GM21381 (cell line): ENCODE measurements around the gene APBA2.

Experiments used
- ATAC-seq: cut with Tn5 transposase; IDR thresholded peaks from one replicate; pipeline ENCODE4 v1.9.1; 2021; ENCODE audit warnings: mild to moderate bottlenecking, moderate library complexity; ENCODE audit not compliant: unreplicated experiment

APBA2 gene

DNA sequence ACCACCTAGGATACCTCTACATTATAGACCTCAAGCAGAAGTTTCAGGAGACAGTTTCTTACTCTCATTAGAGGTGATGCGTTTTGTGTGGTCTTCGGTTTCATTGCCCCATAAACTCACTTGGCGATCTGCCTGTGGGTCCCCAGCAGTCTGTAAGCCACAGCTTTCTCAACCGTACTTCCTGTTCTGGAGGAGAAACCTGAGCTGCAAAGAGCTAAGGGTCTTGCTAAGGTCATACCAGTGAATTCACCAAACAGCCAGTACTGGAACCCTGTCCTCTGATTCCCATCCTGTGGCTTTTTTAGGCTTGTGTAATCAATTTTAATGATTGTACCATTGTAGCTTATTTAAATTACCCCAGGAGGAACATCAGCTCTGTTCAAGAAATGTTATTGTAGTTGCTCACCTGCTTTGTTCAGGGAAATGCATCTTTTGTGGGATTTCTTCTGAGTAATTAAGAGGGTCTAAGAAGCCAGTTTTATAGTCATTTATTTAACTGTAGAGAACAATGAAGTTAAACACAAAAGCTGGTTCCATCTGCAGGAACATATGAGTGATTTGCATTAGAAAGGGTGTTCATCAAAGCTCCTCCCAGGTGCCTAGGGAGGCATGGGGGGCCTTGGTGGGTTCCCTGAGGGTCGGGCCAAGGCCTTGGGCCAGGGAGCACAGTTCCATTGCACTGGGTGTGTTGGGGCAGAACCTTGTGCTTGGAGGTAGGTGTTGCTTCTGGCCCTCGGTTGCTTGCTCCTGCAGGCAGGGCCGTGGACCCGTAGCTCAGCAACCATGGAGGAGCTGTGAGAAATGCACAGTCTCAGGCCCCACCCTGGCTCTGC lies 69.6 kb downstream of the APBA2 start:
- ATAC-seq = peak; percentile 51

GRCh38 chr15:28955993-28956421 lies 70.2 kb downstream of the APBA2 start:
- no peak for ATAC-seq

DNA sequence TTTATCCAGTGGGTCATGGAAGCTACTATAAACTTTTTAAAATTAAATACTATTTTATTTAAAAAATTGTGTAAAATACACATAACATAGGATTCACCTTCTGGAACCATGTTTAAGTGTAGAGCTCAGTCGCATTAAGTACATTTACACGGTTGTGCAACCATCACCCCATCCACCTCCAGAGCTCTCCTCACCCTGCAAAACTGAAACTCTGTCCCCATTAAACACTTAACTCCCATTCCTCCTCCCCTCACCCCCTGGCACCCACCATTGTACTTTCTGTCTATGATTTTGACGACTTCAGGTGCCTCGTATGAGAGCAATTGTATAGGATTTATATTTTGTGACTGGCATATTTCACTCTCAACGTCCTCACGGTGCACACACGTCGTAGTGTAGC lies 70.7 kb downstream of the APBA2 start:
- ATAC-seq = no peak

- ATAC-seq = no peak
Observed at GRCh38 chr15:28957606-28958498, 72.1 kb downstream of the APBA2 start.

GRCh38 chr15:28959326-28959725 lies 73.6 kb downstream of the APBA2 start:
- ATAC-seq = no peak

GRCh38 chr15:28960979-28961378 lies 75.2 kb downstream of the APBA2 start:
- no peak for ATAC-seq

GRCh38 chr15:28961391-28961790 lies 75.6 kb downstream of the APBA2 start:
- no peak for ATAC-seq

- no peak for ATAC-seq
Observed at GRCh38 chr15:28962851-28963710, 77.3 kb downstream of the APBA2 start.

DNA sequence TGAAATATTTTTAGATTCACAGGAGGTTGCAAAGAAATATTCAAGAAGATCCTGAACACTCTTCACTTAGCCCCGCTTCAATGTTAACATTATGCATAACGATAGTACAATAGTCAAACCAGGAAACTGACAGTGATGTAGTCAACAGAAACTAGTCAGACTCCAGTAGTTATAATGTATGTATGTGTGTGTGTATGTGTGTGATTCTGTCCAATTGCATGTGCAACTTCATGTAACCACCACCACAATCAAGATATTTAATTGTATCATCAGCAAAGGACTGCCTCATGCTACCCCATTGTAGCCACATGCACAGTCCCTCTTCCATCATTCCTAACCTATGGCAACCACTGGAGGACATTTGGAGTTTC lies 77.9 kb downstream of the APBA2 start:
- ATAC-seq = no peak

GRCh38 chr15:28964098-28964497 lies 78.3 kb downstream of the APBA2 start:
- no peak for ATAC-seq

DNA sequence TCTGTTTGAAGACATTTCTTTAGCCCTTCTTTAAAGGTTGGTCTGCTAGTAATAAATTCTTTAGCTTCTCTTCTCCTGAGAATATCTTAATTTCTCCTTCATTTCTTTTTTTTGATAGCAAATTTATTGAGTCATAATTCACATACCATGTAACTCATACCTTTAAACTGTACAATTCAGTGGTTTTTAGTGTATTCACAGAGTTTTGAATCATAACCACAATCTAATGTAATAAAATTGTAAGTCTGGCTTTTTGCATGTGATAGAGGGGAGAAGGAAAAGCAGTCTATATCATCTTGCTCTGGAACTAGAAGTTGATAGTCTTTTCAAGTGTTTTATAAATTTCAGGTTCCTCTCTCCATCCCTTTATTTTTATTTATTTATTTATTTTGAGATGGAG lies 81.3 kb downstream of the APBA2 start:
- no peak for ATAC-seq

DNA sequence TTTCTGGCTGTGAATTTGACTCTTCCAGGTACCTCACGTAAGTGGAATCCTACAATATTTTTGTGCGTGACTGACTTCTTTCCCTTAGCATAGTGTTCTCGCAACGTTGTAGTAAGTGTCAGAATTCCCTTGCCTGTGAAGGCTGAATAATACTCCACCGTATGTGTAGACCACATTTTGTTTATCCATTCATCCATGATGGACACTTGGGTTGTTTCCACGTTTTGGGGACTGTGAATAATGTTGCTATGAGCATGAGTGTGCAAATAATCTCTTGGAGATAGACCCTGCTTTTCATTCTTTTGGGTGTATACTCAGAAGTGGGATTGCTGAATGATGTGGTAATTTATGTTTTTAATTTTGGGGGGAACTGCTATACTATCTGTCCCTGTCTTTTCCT lies 82.2 kb downstream of the APBA2 start:
- no peak for ATAC-seq

DNA sequence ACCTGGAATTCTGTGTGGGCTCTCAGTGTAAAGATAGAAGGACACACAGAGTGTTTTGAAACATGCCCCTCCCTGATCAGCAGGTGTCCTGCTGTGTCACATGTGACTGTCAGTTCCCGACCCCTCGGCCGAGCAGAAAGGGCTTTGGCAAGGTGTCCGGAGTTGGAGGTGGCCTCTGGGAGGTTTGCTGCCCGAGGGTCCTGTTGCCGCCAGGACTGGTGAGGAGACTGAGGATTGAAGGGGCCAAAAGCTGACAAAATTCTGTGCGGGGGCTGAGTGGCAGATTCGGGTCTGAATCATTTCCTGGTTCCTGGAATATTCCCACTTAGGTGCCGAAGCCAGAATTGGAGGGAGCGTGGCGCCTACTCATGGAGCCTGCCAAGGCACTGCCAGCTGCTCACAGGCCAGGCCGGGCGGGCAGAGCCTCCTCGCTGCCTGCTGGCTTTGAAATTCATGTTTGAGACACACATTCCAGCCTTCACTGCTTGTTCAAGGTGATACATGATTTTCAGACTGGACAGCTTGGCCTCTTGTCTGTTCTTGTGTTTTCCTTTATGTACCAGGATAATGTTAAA lies 83.8 kb downstream of the APBA2 start:
- no peak for ATAC-seq

DNA sequence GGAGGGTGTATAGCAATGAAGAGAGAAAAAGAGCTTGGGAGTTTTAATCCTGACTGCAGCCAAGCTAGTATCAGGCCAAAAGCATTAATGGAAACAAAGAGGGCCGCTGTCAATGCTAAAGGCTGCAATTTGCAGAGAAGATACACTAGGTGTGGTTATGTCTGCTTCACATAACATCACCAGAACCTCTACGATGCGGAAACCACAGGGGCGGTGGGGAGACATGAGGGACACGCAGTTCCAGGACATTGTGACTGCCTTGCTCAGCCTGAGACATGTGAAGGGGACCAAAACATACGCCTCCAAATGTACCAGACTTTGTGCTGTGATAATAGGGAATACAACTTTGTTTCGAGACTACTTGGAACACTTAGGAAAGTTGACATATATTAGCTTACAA lies 88.4 kb downstream of the APBA2 start:
- ATAC-seq = no peak

- ATAC-seq = no peak
Observed at GRCh38 chr15:28975766-28976179, 90.0 kb downstream of the APBA2 start.

GRCh38 chr15:28977377-28978010 lies 91.7 kb downstream of the APBA2 start:
- ATAC-seq = no peak

DNA sequence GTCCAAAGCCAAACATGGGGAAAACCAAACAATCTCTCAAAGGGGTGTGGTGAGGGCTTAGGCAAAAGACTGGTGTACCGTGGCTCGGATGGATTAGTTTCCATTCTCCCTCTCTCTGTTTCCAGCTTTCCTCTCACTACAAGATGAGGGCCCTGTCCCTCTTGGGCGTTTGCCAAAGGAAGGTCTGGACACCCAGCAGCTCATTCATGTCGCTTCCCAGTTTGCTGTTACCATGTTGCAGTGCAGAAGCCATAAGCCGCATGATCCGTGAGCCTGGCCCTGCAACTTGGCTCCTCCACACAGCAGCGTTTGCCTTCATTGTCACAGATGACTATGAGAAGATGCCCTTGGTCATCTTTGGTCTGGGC lies 92.2 kb downstream of the APBA2 start:
- no peak for ATAC-seq

- no peak for ATAC-seq
Observed at GRCh38 chr15:28978661-28979060, 92.9 kb downstream of the APBA2 start.

DNA sequence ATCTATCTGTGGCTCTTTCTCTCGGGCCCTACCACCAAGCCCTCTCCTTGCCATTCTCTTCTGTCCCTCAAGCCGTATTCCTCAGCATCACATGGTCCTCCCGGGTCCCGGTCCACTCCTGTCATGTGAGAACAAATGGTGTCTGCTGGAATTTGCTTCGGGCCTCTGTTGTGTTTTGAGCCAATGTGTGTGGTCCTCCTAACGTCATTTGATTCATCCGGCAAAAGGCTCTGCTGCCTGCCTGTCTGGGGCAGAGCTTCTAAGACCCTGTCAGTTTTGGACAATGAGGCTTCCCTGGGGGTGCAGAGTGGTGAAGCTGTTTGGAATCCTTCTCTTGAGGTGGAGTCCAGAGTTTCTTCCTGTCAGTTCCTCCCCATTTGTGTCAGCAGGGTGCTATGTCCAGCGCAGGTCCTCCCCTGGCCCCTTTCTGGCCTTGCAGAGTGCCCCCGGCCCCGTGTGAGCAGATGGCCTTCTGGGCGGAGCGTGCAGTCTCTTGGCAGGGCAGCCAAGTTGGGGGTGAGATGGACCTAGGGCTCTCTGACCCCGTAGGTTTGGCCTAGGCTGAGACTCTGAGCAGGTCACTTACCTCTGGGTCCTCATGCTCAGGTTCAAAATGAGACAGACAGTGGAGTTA lies 93.6 kb downstream of the APBA2 start:
- no peak for ATAC-seq
